HG03045 (cell line): Measurements from ENCODE around the gene DCTN1.

Source experiments
- ATAC-seq: cut with Tn5 transposase; IDR thresholded peaks from one replicate; pipeline ENCODE4 v1.9.1; 2021; ENCODE audit warnings: mild to moderate bottlenecking, moderate library complexity; ENCODE audit not compliant: unreplicated experiment

The DCTN1 gene

GRCh38 chr2:74327627-74328026 is 52.5 kb downstream of the DCTN1 start:
- ATAC-seq, result no peak

GRCh38 chr2:74327199-74327598 is 52.9 kb downstream of the DCTN1 start:
- no peak for ATAC-seq

GRCh38 chr2:74325815-74326214 is 54.3 kb downstream of the DCTN1 start:
- ATAC-seq, result no peak

- no peak for ATAC-seq
Observed at GRCh38 chr2:74321737-74322136, 58.4 kb downstream of the DCTN1 start.

GRCh38 chr2:74317701-74318100 is 62.4 kb downstream of the DCTN1 start:
- ATAC-seq, result no peak

- ATAC-seq, result no peak
Observed at GRCh38 chr2:74316627-74317295, 63.4 kb downstream of the DCTN1 start.

GRCh38 chr2:74314107-74314506 is 66.0 kb downstream of the DCTN1 start:
- ATAC-seq, result no peak

GRCh38 chr2:74313497-74313896 is 66.6 kb downstream of the DCTN1 start:
- no peak for ATAC-seq

- no peak for ATAC-seq
Observed at GRCh38 chr2:74312913-74313312, 67.2 kb downstream of the DCTN1 start.
